22Rv1 (cell line): ENCODE data around the gene CYP8B1.
A peak's percentile ranks its signal among the peaks of the same experiment; 100 is the strongest.

Experiments used
- H3K27ac ChIP-seq: fragments of 450-650 bp; 2 replicates; pipeline ENCODE4 v1.5.1; 2017
- CTCF ChIP-seq: fragments of 450-650 bp; IDR thresholded peaks from 2 replicates; pipeline ENCODE4 v1.5.1; 2017; ENCODE audit warnings: mild to moderate bottlenecking
- ZFX ChIP-seq: fragments of 450-650 bp; IDR thresholded peaks from 2 replicates; pipeline ENCODE4 v1.6.1; 2017; ENCODE audit warnings: antibody characterized with exemption, borderline replicate concordance

The CYP8B1 gene

GRCh38 chr3:42844815-42845214 lies 30.9 kb downstream of the CYP8B1 start:
- TF ChIP-seq ZFX (no peak), CTCF (no peak)
- no peak overlapping the region for H3K27ac ChIP-seq

GRCh38 chr3:42844412-42844713 lies 31.3 kb downstream of the CYP8B1 start:
- no peak overlapping the region for H3K27ac ChIP-seq

GRCh38 chr3:42843713-42844411 lies 31.8 kb downstream of the CYP8B1 start:
- no peak for TF ChIP-seq ZFX
- TF ChIP-seq CTCF = no peak
- H3K27ac ChIP-seq = no peak overlapping the region

More at GRCh38 chr3:42844412-42844713, 31.3 kb downstream of the CYP8B1 start:
- TF ChIP-seq ZFX (no peak), CTCF (no peak)

GRCh38 chr3:42841332-42841731 lies 34.3 kb downstream of the CYP8B1 start:
- TF ChIP-seq ZFX (no peak), CTCF (no peak)
- H3K27ac ChIP-seq = no peak overlapping the region

GRCh38 chr3:42839616-42840015 lies 36.1 kb downstream of the CYP8B1 start:
- peak; percentile 78 for TF ChIP-seq CTCF
- no peak for TF ChIP-seq ZFX
- H3K27ac ChIP-seq = no peak overlapping the region

GRCh38 chr3:42838571-42838970 lies 37.1 kb downstream of the CYP8B1 start:
- TF ChIP-seq ZFX (no peak), CTCF (no peak)
- H3K27ac ChIP-seq = no peak overlapping the region

- H3K27ac ChIP-seq = no peak overlapping the region
- TF ChIP-seq CTCF (0 out of 2 replicates have a peak, but pooled peaks have one; percentile 4), ZFX (no peak)
Observed at GRCh38 chr3:42836150-42837123, 39.2 kb downstream of the CYP8B1 start.
